Adrenal gland (tissue), 5 donors: ENCODE measurements around the gene INO80E.

Experiments used
- CTCF ChIP-seq, 6 experiments: fragments of 450-650 bp in 4 of 6; fragments of 200-600 bp in 2 of 6; sonication (generic) in 1 of 6; IDR thresholded peaks; 1 replicate in 5 of 6; 2 replicates in 1 of 6; pipeline versions ENCODE4 v1.5.1 to v1.8.0; 2016 to 2021; ENCODE audit warnings: antibody characterized with exemption in 6 of 6, mild to moderate bottlenecking in 2 of 6, moderate library complexity in 1 of 6
- POLR2A ChIP-seq, 2 donors: fragments of 450-650 bp; IDR thresholded peaks; one replicate each; pipeline ENCODE4 v1.6.1; 2017; ENCODE audit warnings: antibody characterized with exemption in 2 of 2, mild to moderate bottlenecking in 2 of 2, moderate library complexity in 1 of 2
- donor health status: DM: no; HTN: no; CAD: no.

GRCh38 chr16:30051518-30051917 is 55.5 kb downstream of the INO80E start:
- TF ChIP-seq CTCF (IDR thresholded peaks at IDR 0.05) (no peak), POLR2A (IDR thresholded peaks at IDR 0.05) (no peak)
